GM10847 (cell line): ENCODE results near the gene SESTD1.

Source experiments
- POLR2A ChIP-seq: IDR thresholded peaks from 2 replicates; pipeline ENCODE4 v1.6.1; 2011; ENCODE audit not compliant: insufficient read length; ENCODE audit errors: extremely low read depth

Gene SESTD1

DNA sequence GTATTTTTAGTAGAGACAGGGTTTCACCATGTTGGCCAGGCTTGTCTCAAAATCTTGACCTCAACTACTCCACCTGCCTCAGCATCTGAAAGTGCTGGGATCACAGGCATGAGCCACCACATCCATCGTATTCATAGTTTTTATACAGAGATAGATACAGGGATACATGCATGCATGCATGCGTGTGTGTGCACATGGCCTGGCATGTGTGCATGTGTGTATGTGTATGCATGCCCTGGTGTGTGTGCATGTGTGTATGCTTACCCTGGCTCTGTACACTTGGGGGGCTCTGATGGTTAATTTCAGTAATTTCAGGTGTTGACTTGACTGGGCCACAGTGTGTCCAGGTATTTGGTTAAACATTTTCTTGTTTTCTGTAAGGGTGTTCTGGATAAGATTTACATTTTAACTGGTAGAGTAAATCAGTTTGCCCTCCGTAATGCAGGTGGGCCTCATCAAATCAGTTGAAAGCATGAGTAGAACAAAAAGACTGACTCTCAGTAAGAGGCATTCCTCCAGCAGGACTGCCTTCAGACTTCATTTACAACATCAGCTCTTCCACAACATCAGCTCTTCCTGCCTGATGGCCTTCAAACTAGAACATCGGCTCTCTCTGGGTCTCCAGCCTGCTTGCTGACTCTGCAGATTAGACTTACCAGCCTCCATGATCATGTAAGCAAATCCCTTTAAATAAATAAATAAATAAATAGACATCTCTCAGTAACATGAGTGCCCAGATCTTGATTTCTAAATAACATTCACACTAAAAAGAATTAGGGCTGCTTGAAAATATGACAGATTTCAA is 30.8 kb downstream of the SESTD1 start:
- TF ChIP-seq POLR2A: no peak

DNA sequence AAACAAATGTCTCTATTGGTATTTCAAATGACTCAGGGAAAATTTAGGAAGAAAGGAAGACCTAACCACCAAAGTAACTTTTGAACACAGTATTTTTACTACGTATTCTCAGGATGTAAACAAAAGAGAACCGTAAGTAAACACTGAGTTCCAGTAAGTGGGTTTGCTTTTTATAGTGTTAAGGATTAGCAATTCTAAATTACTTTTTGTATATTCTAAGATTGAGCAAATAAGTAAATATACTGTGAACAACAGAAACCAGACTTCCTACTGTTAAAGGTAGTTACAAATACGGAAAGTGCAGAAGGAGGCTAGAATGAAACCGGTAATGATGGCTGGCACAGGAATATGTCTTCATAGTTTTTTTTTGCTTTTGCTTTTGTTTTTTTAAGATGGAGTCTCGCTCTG is 31.5 kb downstream of the SESTD1 start:
- TF ChIP-seq POLR2A: no peak

DNA sequence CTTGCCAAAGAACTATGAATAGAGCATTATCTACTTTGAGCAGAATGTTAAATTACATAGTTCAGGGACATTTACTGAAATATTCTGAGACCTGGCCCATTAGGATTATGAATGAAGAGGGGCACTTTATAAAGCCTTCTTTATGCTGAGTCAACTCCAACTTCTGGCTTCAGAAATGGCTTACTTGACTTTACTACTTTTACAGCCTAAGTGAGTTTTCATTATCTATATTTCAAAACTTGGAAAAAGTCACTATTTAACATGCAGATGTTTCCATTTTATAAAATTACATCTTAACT is 37.7 kb downstream of the SESTD1 start:
- no peak for TF ChIP-seq POLR2A

DNA sequence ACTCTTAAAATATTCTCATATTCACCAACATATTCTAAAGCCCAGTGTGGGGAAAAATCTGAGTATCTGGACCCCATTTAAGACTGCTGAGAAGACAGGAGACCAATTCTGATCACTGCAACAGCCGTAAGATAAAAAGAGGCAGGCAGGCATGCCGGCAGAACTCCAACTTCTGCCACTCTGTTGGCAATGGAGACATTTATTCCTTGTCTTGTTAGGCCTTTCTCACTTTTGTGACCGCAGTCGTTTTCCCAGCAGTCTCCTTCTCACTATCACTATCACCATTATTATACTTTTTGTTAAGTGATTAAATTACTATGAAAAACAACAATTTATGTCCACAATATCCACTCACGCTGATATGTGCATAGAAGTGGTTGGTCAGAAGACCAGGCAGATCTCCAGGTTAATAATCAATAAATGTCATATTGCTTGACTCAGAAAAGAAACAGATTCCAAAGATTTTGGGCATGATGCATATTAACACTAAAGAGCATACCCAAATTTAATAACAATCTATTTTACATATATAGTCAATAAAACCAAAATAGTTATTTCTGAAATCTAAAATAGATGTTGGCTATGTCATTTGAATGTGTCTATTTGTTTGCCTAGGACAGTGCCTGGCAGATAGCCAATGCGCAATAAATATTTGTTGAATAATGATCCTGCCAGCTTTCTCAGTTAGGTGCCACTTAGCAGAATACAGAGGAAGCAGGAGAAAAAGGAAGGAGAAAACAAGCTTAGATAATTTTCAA is 38.2 kb downstream of the SESTD1 start:
- no peak for TF ChIP-seq POLR2A

DNA sequence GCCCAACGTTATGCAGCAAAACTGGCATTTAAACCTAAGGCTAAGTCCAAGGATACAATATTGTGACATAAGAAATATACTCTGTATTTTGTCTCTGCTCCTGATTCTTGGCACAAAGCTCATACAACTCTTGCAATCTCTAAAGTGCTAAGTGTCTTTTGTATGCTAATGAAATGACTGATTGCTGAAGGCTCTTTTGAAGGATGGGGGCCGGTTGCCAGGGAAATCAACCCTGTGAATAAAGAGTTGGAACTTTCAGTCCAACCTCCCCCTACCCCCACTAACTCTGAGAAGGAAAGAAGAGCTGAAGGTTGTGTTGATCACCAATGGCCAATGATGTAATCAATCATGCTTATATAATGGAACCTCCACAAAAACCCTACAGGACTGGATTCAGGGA is 40.3 kb downstream of the SESTD1 start:
- no peak for TF ChIP-seq POLR2A

DNA sequence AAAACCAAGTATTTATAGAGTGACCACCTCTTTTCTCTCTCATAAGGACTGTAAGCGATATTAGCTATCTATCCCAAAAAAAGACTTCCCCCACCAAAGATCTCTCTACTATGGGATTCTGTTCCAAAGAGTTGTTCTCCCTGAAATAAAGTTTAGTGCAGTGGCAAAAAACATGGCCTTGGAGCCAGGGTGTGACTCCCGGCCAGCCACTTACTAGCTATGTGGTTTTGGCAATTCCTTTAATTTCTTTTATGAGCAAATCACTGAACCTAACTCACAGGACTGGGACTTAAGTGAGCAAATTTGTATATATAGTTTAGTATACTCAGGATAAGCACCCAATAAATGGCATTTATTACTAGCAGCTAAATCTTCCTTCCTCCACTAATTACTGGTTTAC is 42.6 kb downstream of the SESTD1 start:
- no peak for TF ChIP-seq POLR2A

DNA sequence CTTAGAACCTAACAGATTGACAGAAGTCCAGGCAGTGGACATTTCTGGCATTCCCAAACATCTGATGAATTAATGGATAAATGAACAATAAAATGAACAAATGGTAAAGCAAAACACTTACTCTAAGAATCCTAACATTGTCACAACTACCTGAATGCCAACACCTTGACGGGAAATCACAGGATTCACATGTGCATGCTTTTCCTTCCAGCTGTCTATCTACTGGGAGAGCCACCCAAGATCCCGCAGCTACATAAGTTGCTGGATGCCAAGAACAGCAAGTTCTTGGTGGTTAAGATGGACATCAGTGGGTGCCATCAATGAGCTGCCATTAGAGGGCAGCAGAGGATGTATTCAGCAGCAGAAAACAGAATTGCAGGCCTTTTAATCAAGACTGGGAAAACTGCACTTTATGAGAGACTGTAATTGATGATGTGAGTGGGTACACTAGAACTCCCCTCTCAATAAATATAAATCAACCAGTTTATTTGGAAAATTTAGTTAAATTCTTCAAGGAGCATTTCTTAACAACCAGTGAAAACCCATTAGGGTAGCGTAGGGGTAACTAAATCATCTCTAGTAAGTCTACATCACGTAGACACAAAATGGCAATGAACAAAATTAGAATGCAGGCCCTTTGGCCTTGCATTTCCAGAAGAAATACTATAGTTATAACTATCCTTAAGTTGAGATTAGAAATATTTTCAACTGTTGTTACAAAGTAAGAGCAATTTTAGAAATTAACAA is 45.6 kb downstream of the SESTD1 start:
- TF ChIP-seq POLR2A: no peak

DNA sequence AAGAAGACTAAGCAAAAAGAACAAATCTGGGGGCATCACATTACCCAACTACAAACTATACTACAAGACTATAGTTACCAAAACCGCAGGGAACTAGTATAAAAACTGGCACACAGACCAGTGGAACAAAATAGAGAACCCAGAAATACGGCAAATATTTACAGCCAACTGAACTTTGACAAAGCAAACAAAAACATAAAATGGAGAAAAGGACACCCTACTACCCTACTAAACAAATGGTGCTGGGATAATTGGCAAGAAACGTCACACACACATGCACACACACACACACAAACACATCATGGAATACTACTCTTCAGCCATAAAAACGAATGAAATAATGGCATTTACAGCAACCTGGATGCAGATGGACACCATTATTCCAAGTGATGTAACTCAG is 53.3 kb downstream of the SESTD1 start:
- TF ChIP-seq POLR2A: no peak

DNA sequence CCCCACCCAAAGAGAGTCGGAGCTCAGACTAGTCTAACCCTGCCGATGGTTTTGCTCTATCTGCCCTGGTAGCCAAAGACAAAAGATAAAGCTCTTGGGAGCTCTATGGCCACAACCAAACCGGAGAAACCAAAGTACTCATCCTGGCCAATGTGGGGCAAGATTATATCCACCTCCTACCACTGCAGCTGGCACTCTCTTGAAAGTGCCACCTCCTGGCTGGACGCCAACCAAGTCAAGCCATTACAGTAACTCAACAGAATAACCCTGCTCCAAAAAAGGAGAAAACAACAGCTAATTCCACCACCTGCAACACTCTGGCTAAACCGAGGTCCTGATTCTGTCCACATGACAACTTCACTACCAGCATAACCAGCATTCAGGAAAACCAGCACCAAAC is 57.6 kb downstream of the SESTD1 start:
- TF ChIP-seq POLR2A: no peak

DNA sequence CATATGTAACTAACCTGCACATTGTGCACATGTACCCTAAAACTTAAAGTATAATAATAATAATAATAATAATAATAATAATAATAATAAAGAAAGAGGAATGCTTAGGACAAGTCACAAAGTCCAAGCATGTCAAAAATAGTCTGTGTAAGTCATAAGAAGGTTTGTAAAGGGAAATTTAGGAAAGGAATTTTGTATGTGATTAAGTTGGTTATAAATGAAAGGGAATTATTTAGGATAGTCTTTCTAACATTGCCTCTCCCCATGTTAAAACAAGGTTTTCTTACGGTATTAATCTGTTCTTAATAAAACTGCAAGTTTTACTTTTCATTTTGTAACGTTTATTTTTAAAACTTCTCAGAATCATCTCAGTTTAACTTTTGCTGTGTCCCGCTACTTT is 62.8 kb downstream of the SESTD1 start:
- no peak for TF ChIP-seq POLR2A

DNA sequence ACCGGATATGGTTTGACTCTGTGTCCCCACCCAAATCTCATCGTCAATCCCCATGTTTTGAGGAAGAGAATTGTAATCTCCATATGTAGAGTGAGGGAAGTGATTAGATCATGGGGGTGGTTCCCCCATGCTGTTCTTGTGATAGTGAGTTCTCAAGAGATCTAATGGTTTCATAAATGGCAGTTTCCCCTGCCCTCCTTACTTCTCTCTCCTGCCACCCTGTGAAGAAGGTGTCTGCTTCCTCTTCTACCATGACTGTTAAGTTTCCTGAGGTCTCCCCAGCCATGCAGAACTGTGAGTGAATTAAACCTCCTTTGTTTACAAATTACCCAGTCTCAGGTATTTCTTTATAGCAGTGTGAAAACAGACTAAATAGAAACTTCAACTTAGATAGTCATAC is 69.5 kb downstream of the SESTD1 start:
- TF ChIP-seq POLR2A: no peak

DNA sequence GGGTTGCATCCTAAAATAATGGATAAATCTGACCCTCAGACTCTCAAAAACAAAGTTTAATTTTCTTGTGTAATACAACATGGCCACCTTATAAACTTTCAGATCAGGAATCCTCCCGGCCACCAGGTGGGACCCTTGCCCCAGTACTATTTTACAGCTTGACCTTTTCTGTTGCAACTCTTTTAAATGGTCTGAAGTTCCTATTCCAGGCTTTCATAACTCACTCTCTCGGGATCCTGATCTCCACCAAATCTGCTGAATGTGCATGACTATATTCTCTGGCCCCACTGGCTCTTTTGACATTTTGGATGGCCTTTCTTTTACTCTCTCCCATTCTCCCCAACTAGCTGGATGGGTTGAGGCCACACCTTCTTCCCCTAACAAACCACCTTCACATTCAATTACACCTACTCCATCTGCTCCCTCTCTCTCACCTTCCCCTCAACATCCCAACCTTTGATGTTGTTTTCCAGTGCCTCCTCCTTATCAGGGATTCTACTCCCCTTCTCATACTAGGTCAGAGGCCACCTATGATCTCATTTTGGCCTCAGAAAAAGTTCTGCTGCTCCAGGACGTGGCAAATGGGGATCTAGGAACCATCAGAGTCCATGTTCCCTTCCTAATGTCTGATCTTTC is 70.8 kb downstream of the SESTD1 start:
- TF ChIP-seq POLR2A: no peak

DNA sequence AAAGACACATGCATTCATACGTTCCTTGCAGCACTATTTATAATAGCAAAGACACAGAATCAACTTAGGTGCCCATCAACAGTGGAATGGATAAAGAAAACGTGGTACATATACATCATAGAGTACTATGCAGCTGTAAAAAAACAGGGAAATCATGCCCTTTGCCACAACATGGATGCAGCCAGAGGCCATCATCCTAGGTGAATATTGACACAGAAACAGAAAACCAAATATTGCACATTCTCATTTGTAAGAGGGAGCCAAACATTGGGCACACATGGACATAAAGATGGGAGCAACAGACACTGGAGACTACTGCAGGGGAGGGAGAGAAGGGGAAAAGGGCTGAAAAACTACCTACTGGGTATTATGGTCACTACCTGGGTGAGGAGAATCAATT is 73.5 kb downstream of the SESTD1 start:
- no peak for TF ChIP-seq POLR2A

DNA sequence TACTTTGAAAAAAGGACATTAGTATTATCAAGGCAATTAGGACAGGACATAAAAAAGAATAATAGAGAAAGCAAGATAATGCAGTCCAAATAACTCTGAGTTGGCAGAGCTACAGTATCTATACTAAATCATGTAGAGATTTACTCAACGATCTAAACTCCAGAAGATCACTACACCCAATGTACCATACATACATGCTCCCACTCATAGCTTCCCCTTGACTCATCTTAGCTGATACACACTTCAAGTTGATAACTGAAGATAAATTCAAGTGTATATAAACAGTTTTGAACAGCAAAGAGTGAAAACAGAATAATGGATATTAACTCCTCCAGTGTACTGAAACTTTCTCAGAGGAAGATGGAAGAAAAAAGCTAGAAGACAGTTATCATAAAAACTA is 78.5 kb downstream of the SESTD1 start:
- no peak for TF ChIP-seq POLR2A

DNA sequence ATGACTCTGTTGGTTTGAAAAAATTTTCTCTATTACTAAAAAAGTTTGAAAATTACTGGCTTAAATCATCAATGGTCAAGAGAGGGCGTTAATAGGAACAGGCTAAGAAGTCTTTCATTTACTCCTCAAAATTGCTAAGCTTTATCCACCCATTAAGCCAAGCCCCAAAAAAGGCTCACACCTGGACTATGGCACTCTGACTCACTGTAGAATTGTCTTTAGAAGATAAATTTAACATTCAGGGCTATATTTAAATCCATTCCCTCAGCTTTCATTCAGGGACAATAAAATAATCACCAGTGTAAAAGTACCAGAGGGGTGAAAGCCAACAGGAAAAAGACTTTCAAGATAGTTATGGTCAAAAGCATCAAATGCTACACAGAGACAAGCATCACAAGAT is 80.0 kb downstream of the SESTD1 start:
- no peak for TF ChIP-seq POLR2A

DNA sequence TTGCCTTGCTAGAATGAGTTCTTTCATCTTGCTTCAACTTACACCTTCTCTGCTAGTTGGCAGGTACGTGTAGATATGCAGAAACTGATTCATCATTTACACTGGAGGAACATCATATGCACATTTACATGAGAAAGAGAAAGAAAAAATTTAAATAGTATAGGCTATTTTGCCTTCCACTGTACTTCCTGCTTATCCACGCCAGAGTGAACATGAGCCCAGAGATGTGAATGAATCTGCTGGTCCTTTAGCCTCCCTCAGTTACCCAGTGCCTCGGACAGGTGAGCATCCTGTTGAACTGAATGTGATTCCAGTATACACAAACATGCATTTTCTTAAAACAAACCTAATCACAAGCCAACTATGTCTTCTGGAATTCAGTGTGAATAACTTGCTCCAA is 83.6 kb downstream of the SESTD1 start:
- TF ChIP-seq POLR2A: no peak

DNA sequence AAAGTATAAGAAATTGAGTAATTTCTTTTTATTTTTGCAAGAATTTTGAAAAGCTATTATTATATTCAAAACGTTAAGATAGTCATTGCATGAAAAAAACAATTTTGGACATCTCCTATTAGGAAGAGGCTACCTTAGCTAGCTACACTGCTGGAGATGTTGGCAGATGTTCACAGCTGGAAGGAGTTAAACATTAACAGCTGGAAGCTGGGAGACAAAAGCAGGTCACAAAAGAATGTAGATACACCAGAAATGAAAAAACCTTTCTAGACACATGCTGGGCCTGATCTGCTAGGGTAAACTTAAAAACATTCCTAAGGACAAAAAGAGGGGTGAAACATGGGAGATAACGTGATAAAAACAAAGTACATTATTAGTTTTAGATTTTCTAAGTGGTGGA is 84.4 kb downstream of the SESTD1 start:
- no peak for TF ChIP-seq POLR2A
